Nephron (organoid): ENCODE measurements around the gene BCO2.

Experiments used
- H3K27ac Mint-ChIP-seq, 3 experiments: 2 replicates each; pipeline ENCODE4 v1.8.0; 2020; ENCODE audit warnings: mixed read lengths in 3 of 3, mild to moderate bottlenecking in 2 of 3, moderate library complexity in 1 of 3
- H3K27me3 Mint-ChIP-seq: 2 replicates; pipeline ENCODE4 v1.8.0; 2021; ENCODE audit warnings: low read depth, mild to moderate bottlenecking, moderate library complexity, mixed read lengths
- H3K36me3 Mint-ChIP-seq: 2 replicates; pipeline ENCODE4 v1.8.0; 2020; ENCODE audit warnings: low read depth, mixed read lengths
- H3K4me1 Mint-ChIP-seq: 2 replicates; pipeline ENCODE4 v1.8.0; 2020; ENCODE audit warnings: mixed read lengths
- H3K4me3 Mint-ChIP-seq, 3 experiments: 2 replicates each; pipeline ENCODE4 v1.8.0; 2020; ENCODE audit warnings: mild to moderate bottlenecking in 3 of 3, mixed read lengths in 3 of 3, moderate library complexity in 2 of 3
- H3K9me3 Mint-ChIP-seq: 2 replicates; pipeline ENCODE4 v1.8.0; 2020; ENCODE audit warnings: mixed read lengths
- TF ChIP-seq, protein P1 (sequence below), 3 experiments: fragments of 200-600 bp; sonication (generic); IDR thresholded peaks; one replicate each; pipeline ENCODE4 v1.5.0; 2021; ENCODE audit warnings: antibody characterized with exemption in 3 of 3; ENCODE audit not compliant: unreplicated experiment in 3 of 3

BCO2 gene

DNA sequence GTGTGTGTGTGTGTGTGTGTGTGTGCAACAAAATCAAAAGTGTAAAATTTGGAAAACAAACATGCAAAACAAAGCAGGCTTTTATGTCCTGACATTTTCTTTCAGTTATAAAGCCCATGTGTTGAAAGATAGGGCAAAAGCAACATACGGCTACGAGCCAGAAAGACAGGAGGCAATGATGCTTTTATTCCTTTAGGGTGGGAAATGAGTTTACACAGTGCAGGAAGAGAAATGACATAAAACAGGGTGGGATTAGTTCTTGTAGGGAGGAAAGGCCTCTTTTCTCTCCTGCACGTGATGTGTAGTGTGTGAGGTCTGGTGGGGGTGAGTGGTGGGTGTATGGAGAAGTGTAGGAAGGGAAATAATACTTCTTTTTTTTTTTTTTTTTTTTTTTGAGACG, 40.8 kb upstream of the BCO2 start:
- no peak overlapping the region for H3K27ac Mint-ChIP-seq
- H3K4me3 Mint-ChIP-seq = no peak overlapping the region
- H3K4me1 Mint-ChIP-seq = no peaks in the 10 kb centered on the region
- TF ChIP-seq, protein P1, sequence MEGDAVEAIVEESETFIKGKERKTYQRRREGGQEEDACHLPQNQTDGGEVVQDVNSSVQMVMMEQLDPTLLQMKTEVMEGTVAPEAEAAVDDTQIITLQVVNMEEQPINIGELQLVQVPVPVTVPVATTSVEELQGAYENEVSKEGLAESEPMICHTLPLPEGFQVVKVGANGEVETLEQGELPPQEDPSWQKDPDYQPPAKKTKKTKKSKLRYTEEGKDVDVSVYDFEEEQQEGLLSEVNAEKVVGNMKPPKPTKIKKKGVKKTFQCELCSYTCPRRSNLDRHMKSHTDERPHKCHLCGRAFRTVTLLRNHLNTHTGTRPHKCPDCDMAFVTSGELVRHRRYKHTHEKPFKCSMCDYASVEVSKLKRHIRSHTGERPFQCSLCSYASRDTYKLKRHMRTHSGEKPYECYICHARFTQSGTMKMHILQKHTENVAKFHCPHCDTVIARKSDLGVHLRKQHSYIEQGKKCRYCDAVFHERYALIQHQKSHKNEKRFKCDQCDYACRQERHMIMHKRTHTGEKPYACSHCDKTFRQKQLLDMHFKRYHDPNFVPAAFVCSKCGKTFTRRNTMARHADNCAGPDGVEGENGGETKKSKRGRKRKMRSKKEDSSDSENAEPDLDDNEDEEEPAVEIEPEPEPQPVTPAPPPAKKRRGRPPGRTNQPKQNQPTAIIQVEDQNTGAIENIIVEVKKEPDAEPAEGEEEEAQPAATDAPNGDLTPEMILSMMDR (IDR thresholded peaks at IDR 0.05; ENCODE audit: unreplicated experiment in 3 of 3) = no peak
- H3K27me3 Mint-ChIP-seq = peaks cover 3% of the 10 kb centered on the region
- H3K9me3 Mint-ChIP-seq = peaks cover 2% of the 10 kb centered on the region
- H3K36me3 Mint-ChIP-seq = no peaks in the 10 kb centered on the region

DNA sequence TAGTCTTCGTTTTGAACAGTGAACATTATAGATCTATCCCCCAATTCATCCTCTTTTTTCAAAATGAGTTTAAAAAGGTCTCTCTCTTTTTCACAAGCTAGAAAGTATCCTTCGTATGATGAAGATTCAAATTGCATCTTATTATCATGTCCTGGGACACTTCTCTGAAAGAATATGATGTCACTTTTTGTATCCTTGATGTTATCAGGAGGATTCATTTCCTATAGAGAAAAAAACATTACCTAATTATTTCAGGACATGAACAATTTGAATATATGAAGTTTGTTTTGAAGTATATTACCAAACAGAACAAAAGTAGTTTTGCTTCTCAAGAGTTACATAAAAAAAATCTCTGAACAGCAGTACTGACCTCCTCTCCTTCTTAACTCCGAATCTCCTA, 31.7 kb upstream of the BCO2 start:
- Mint-ChIP-seq H3K4me1 (no peaks in the 10 kb centered on the region), H3K36me3 (no peaks in the 10 kb centered on the region), H3K4me3 (no peak overlapping the region), H3K27ac (no peak overlapping the region), H3K9me3 (peaks cover 7% of the 10 kb centered on the region), H3K27me3 (no peaks in the 10 kb centered on the region)
- TF ChIP-seq, protein P1 (IDR thresholded peaks at IDR 0.05; ENCODE audit: unreplicated experiment in 3 of 3) = no peak

DNA sequence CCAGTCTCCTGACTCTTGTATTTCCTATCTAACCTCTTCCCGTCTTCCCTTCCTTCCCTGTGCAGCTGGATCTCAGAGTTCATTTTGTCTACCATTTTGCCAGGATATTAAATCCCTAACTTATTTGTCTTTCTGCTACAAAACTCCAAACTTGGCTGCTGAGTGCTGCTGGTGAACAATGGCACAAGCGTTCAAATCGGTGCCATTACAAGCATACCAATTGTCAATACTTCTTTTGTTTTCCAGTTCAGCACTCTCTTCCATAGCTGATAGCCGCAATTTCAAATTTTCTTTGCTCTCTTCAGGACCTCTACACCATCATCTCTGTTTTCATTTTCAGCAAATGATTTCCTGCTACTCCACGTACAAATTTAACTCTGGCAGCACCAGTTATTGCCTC, 24.8 kb upstream of the BCO2 start:
- no peaks in the 10 kb centered on the region for H3K36me3 Mint-ChIP-seq
- TF ChIP-seq, protein P1 (IDR thresholded peaks at IDR 0.05; ENCODE audit: unreplicated experiment in 3 of 3) = no peak
- H3K4me1 Mint-ChIP-seq = no peaks in the 10 kb centered on the region
- no peaks in the 10 kb centered on the region for H3K9me3 Mint-ChIP-seq
- no peaks in the 10 kb centered on the region for H3K27me3 Mint-ChIP-seq
- H3K4me3 Mint-ChIP-seq = no peak overlapping the region
- H3K27ac Mint-ChIP-seq = no peak overlapping the region

DNA sequence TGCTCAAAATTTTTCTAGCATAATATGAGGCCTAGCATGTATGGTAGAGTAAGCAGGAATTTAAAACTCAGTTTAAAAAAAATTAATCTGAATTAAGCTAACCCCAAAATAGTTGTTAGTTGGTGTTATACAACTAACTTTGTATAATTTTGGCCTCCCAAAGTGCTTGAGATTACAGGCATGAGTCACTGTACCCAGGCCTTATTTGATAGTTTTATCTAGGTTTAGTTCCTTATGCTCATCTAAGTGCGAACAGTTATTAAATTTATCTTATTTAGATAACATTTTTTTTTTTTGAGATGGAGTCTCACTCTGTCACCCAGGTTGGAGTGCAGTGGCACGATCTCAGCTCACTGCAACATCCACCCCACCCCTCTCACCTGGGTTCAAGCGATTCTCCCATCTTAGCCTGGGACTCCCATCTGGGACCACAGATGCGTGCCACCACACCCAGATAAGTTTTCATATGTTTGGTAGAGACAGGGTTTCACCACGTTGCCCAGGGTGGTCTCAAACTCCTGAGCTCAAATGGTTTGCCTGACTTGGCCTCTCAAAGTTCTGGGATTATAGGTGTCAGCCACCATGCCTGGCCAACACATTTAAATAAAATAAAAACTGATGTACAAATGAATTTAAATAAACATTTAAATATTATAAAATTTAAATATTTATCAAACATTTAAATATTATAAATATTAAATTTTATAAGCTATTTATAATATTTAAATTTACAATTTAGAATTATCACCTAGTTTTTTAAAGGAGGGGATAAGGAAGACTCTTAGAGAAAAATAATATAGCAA, 19.0 kb upstream of the BCO2 start:
- no peak overlapping the region for H3K4me3 Mint-ChIP-seq
- H3K9me3 Mint-ChIP-seq = no peaks in the 10 kb centered on the region
- H3K27me3 Mint-ChIP-seq = no peaks in the 10 kb centered on the region
- TF ChIP-seq, protein P1 (IDR thresholded peaks at IDR 0.05; ENCODE audit: unreplicated experiment in 3 of 3) = no peak
- no peaks in the 10 kb centered on the region for H3K36me3 Mint-ChIP-seq
- no peaks in the 10 kb centered on the region for H3K4me1 Mint-ChIP-seq
- no peak overlapping the region for H3K27ac Mint-ChIP-seq

DNA sequence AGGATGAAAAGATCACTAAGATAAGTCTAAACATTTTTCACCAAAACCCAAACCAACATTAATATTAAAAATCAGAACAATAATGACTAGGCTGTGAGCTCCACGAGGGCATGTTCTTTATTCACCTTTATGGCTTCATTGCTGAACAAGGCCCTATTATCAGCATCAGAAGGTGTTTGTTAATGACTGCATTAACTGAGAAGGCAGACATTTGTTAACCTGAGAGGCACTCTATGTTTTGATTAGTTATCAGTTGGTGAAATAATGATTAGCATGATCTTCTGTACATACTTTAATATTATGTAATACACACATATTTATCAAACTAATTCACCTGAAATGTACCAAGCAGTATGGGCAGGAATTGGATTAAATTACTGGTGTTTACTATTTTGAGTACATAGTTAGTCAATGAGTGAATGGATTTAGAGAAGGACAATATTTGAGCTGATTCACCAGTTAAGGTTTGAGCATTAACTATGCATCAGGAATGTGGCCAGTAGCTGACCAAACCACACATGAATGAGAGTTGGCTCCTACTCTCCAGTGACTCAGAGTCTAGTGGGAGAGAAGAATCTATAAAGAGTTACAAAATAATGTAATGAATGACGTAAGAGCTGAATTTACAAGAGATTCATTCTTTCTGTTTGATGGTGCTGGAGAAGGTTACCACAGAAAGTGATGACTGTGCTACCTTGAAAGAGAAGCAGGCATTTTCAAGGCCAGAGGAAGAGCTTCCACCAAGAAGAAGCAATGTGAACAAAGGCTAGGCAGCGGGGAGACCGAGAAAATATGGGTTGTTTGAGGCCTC, 18.2 kb upstream of the BCO2 start:
- Mint-ChIP-seq H3K4me1 (no peaks in the 10 kb centered on the region), H3K27me3 (no peaks in the 10 kb centered on the region), H3K36me3 (no peaks in the 10 kb centered on the region), H3K4me3 (no peak overlapping the region), H3K9me3 (no peaks in the 10 kb centered on the region), H3K27ac (no peak overlapping the region)
- TF ChIP-seq, protein P1 (IDR thresholded peaks at IDR 0.05; ENCODE audit: unreplicated experiment in 3 of 3) = no peak
